Gastrocnemius medialis (tissue), 4 donors: ENCODE measurements around the gene SKI.

ENCODE experiments used
- CTCF ChIP-seq, 5 experiments: fragments of 450-650 bp in 3 of 5; fragments of 200-600 bp in 2 of 5; sonication (generic) in 2 of 5; IDR thresholded peaks in 4 of 5; conservative IDR thresholded peaks in 1 of 5; 1 replicate in 4 of 5; 2 replicates in 1 of 5; pipeline ENCODE4 v1.5.1; 2016 to 2019; ENCODE audit warnings: antibody characterized with exemption in 5 of 5, mild to moderate bottlenecking in 3 of 5, moderate library complexity in 3 of 5
- POLR2A ChIP-seq, 2 donors: fragments of 450-650 bp; IDR thresholded peaks; one replicate each; pipeline ENCODE4 v1.6.1; 2017; ENCODE audit warnings: antibody characterized with exemption in 2 of 2, mild to moderate bottlenecking in 2 of 2, moderate library complexity in 2 of 2

- TF ChIP-seq CTCF (IDR thresholded peaks at IDR 0.05 in 4 of 5, conservative IDR thresholded peaks at IDR 0.05 in 1 of 5) (no peak), POLR2A (IDR thresholded peaks at IDR 0.05) (no peak)
These were observed 9.7 kb downstream of the SKI start for GRCh38 chr1:2237773-2238172.
